RWPE2 (cell line): ENCODE results near the gene SELP.

Experiments used
- ATAC-seq: fragments of 200-7000 bp; cut with Tn5 transposase; 3 replicates; pipeline ENCODE4 v1.9.1; 2021; ENCODE audit warnings: low read depth
- DNase-seq: peaks from one replicate; pipeline ENCODE4 v3.0.0-alpha.2; 2020; ENCODE audit warnings: low spot score
- H3K27ac ChIP-seq: fragments of 450-650 bp; 2 replicates; pipeline ENCODE4 v1.5.1; 2017; ENCODE audit warnings: mild to moderate bottlenecking; ENCODE audit not compliant: poor library complexity, severe bottlenecking
- H3K27me3 ChIP-seq: fragments of 250-450 bp; sonication (Bioruptor Pico); 2 replicates; pipeline ENCODE4 v1.5.1; 2021; ENCODE audit warnings: mild to moderate bottlenecking, moderate library complexity; ENCODE audit not compliant: insufficient read depth, poor library complexity, severe bottlenecking
- H3K36me3 ChIP-seq: fragments of 250-450 bp; sonication (Bioruptor Pico); 2 replicates; pipeline ENCODE4 v1.5.1; 2020; ENCODE audit warnings: low read depth, mild to moderate bottlenecking, moderate library complexity
- H3K4me1 ChIP-seq: fragments of 250-450 bp; sonication (Bioruptor Pico); 2 replicates; pipeline ENCODE4 v1.5.1; 2021; ENCODE audit warnings: mild to moderate bottlenecking, moderate library complexity; ENCODE audit not compliant: insufficient read depth, poor library complexity, severe bottlenecking
- H3K4me3 ChIP-seq: fragments of 250-450 bp; sonication (Bioruptor Pico); 2 replicates; pipeline ENCODE4 v1.5.1; 2021; ENCODE audit warnings: mild to moderate bottlenecking, moderate library complexity; ENCODE audit not compliant: severe bottlenecking
- H3K9me3 ChIP-seq: fragments of 250-450 bp; sonication (Bioruptor Pico); 2 replicates; pipeline ENCODE4 v1.5.1; 2021; ENCODE audit warnings: mild to moderate bottlenecking, moderate library complexity; ENCODE audit not compliant: severe bottlenecking
- TF ChIP-seq, protein P1 (sequence below): fragments of 450-650 bp; IDR thresholded peaks from one replicate; pipeline ENCODE4 v1.5.1; 2017; ENCODE audit warnings: mild to moderate bottlenecking, moderate library complexity; ENCODE audit not compliant: poor library complexity, severe bottlenecking

SELP gene

DNA sequence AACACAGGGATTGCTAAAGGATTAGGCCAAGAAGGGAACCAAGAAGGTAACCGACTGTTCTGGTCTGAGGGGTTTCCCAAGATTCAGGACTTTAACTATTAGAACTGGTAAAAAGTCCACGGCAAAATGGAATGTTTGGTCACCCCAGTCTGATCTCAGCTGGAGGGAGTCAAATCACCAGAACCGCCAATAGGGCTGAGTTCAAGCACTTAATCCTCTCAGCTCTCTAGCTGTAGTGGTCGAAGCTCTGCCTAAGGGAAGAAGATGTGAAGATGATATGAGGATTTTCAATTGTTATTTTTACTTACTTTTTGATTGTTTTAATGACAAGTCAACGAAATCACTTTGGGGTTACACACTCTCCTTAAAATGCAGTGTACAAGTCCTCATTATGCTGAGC, 72.8 kb downstream of the SELP start:
- TF ChIP-seq, protein P1, sequence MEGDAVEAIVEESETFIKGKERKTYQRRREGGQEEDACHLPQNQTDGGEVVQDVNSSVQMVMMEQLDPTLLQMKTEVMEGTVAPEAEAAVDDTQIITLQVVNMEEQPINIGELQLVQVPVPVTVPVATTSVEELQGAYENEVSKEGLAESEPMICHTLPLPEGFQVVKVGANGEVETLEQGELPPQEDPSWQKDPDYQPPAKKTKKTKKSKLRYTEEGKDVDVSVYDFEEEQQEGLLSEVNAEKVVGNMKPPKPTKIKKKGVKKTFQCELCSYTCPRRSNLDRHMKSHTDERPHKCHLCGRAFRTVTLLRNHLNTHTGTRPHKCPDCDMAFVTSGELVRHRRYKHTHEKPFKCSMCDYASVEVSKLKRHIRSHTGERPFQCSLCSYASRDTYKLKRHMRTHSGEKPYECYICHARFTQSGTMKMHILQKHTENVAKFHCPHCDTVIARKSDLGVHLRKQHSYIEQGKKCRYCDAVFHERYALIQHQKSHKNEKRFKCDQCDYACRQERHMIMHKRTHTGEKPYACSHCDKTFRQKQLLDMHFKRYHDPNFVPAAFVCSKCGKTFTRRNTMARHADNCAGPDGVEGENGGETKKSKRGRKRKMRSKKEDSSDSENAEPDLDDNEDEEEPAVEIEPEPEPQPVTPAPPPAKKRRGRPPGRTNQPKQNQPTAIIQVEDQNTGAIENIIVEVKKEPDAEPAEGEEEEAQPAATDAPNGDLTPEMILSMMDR: no peak
- no peaks in the 10 kb centered on the region for H3K36me3 ChIP-seq

DNA sequence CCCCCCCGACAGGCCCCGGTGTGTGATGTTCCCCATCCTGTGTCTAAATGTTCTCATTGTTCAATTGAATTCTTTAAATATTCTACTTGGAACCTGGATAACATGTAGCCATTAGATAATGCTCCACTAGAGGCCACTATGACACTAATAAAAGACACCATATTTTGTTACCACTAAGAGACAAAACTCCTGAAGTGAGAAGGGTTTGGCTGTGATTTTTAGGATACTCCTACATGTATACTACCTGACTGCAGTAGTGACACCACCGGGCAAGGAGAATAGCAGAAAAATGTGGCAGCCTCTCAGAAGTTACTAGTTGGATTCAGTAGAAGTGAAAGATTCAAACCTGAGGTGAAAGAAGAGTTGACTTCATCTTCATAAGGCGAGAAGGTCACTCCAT, 79.6 kb downstream of the SELP start:
- no peaks in the 10 kb centered on the region for H3K9me3 ChIP-seq
- H3K36me3 ChIP-seq: no peaks in the 10 kb centered on the region
- no peaks in the 10 kb centered on the region for H3K27me3 ChIP-seq
- H3K4me1 ChIP-seq: no peaks in the 10 kb centered on the region
- no peak overlapping the region for H3K27ac ChIP-seq
- H3K4me3 ChIP-seq: no peak overlapping the region
- TF ChIP-seq, protein P1: peak; percentile 65
- ATAC-seq: peak; percentile 72; the same call in 2 of the 3 replicates
- DNase-seq: no peak

More for the DNA sequence above, 72.8 kb downstream of the SELP start:
- no peaks in the 10 kb centered on the region for H3K27me3 ChIP-seq
- DNase-seq (no peak), ATAC-seq (no peak)
- H3K4me1 ChIP-seq: no peaks in the 10 kb centered on the region
- H3K4me3 ChIP-seq: no peak overlapping the region
- no peak overlapping the region for H3K27ac ChIP-seq
- H3K9me3 ChIP-seq: no peaks in the 10 kb centered on the region

GRCh38 chr1:169548282-169548681, 81.6 kb downstream of the SELP start:
- Histone ChIP-seq H3K27me3 (no peaks in the 10 kb centered on the region), H3K36me3 (no peaks in the 10 kb centered on the region), H3K9me3 (no peaks in the 10 kb centered on the region), H3K4me3 (no peak overlapping the region), H3K27ac (no peak overlapping the region), H3K4me1 (no peaks in the 10 kb centered on the region)
- TF ChIP-seq, protein P1: no peak
- DNase-seq (no peak), ATAC-seq (no peak)

- ATAC-seq (peak; percentile 88), DNase-seq (no peak)
- H3K36me3 ChIP-seq: no peaks in the 10 kb centered on the region
- H3K9me3 ChIP-seq: no peaks in the 10 kb centered on the region
- no peak overlapping the region for H3K27ac ChIP-seq
- H3K4me1 ChIP-seq: no peaks in the 10 kb centered on the region
- H3K27me3 ChIP-seq: no peaks in the 10 kb centered on the region
- TF ChIP-seq, protein P1: peak; percentile 94
- H3K4me3 ChIP-seq: no peak overlapping the region
Measured at GRCh38 chr1:169546087-169546995, 83.6 kb downstream of the SELP start.

GRCh38 chr1:169545472-169545871, 84.5 kb downstream of the SELP start:
- no peak for ATAC-seq
- H3K4me1 ChIP-seq: no peaks in the 10 kb centered on the region

More at GRCh38 chr1:169545472-169545871, 84.5 kb downstream of the SELP start:
- no peaks in the 10 kb centered on the region for H3K36me3 ChIP-seq
- TF ChIP-seq, protein P1: no peak
- no peaks in the 10 kb centered on the region for H3K27me3 ChIP-seq
- H3K27ac ChIP-seq: no peak overlapping the region
- no peak overlapping the region for H3K4me3 ChIP-seq
- DNase-seq: no peak
- H3K9me3 ChIP-seq: no peaks in the 10 kb centered on the region
